Measurements from ENCODE around the gene TYW5.
A peak's percentile ranks its signal among the peaks of the same experiment; 100 is the strongest.

The TYW5 gene

DNA sequence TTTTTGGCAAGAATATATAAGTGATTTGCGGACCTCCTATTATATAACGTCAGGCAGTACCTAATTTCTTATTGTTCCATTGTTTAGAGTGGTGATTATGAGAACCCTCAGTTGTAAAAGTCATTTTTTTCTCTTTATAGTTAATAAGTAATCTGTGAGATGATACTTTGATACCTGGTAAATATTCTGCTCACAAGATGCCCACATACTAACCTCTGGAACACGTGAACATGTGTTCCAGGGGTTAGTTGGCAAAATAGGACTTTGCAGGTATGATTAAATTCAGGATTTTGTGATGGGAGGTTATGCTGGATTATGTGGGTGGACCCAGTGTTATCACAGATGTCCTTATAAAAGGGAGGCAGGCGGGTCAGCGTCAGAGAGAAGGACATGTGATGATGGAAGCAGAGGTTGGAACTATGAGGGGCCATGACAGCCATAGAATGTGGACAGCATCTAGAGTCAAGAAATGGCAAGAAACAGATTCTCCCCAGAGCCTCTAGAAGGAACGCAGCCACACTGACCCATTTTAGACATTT is 16.9 kb upstream of the TYW5 start:
- Histone ChIP-seq H3K4me1 (ENCODE audit: control insufficient read depth, insufficient read depth, low read length) (peaks cover 20% of the 10 kb centered on the region), H3K4me3 (ENCODE audit: low read length) (no peak overlapping the region), H3K9me3 (ENCODE audit: control insufficient read depth, low read length) (no peaks in the 10 kb centered on the region), H3K27me3 (replicated peaks; ENCODE audit: control insufficient read depth, insufficient read depth, low read length) (no peaks in the 10 kb centered on the region), H3K9ac (ENCODE audit: low read length) (no peak overlapping the region), H3K36me3 (ENCODE audit: control insufficient read depth, insufficient read depth, low read length, severe bottlenecking) (peaks cover 22% of the 10 kb centered on the region)
- no peak for DNase-seq (ENCODE audit: low read depth)

DNA sequence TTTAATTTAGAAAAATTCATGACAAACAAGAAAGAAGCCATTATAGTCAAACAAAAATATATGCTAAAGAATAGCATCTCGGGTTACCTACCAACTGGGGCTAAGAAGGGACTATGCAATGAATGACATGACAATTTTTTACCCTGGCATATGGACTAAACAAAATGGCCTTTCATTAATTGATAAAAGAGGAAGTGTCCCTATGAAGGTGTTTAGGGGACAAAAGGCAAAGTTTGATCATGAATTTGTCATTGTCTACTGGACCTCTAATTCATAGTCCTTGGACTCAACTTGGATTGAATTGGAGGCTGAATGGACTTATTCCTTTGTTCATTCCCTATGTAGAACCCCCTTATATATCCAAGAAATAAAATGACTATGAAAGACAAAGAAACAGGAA is 12.8 kb upstream of the TYW5 start:
- no peak for DNase-seq (ENCODE audit: low read depth)
- Histone ChIP-seq H3K36me3 (ENCODE audit: control insufficient read depth, insufficient read depth, low read length, severe bottlenecking) (peaks cover 48% of the 10 kb centered on the region), H3K27me3 (replicated peaks; ENCODE audit: control insufficient read depth, insufficient read depth, low read length) (no peaks in the 10 kb centered on the region), H3K4me1 (ENCODE audit: control insufficient read depth, insufficient read depth, low read length) (peaks cover 10% of the 10 kb centered on the region), H3K9ac (ENCODE audit: low read length) (no peak overlapping the region), H3K4me3 (ENCODE audit: low read length) (no peak overlapping the region), H3K9me3 (ENCODE audit: control insufficient read depth, low read length) (no peaks in the 10 kb centered on the region)

DNA sequence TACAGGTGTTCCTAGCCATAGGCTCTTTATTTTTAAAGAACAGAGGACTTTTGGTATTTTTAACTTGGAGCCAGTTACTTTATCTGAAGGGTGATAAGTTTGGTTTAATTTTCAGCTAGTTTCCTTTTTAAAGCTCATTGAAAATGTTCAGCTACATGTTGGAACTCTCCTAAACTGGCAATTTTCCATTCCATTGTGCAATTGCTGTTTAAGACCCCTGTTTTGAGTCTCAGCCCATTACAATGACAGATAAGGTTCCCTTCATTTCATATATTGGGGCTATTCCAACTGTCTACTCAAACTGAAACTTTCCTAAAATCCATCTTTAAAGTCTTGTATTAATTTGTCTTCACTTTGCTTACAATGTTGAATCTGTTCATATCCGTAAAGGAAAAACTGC is 11.7 kb upstream of the TYW5 start:
- no peak for DNase-seq (ENCODE audit: low read depth)
- Histone ChIP-seq H3K4me1 (ENCODE audit: control insufficient read depth, insufficient read depth, low read length) (peaks cover 10% of the 10 kb centered on the region), H3K4me3 (ENCODE audit: low read length) (no peak overlapping the region), H3K36me3 (ENCODE audit: control insufficient read depth, insufficient read depth, low read length, severe bottlenecking) (peaks cover 58% of the 10 kb centered on the region), H3K9ac (ENCODE audit: low read length) (no peak overlapping the region), H3K9me3 (ENCODE audit: control insufficient read depth, low read length) (no peaks in the 10 kb centered on the region), H3K27me3 (replicated peaks; ENCODE audit: control insufficient read depth, insufficient read depth, low read length) (no peaks in the 10 kb centered on the region)

DNA sequence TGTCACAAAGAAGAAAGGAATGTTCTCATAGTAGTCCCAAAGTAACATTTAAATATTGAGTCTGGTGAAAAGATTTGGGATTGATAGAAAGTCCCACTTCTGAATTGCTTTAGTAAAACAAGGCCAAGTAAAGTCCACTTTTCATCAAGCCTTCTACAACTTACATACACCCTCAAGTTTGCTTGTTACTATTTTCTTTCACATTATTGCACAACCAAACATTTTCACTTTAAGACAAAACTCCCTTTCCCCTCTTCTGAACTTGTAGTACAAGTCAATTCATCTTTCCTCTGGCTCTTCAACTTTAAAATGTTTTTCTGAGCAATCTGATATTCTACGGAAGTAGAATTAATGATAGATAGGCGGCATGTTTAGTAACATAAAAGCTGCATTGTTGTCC is 11.1 kb upstream of the TYW5 start:
- Histone ChIP-seq H3K27me3 (replicated peaks; ENCODE audit: control insufficient read depth, insufficient read depth, low read length) (no peaks in the 10 kb centered on the region), H3K36me3 (ENCODE audit: control insufficient read depth, insufficient read depth, low read length, severe bottlenecking) (peaks cover 64% of the 10 kb centered on the region), H3K4me1 (ENCODE audit: control insufficient read depth, insufficient read depth, low read length) (peaks cover 10% of the 10 kb centered on the region), H3K9ac (ENCODE audit: low read length) (no peak overlapping the region), H3K4me3 (ENCODE audit: low read length) (no peak overlapping the region), H3K9me3 (ENCODE audit: control insufficient read depth, low read length) (no peaks in the 10 kb centered on the region)
- DNase-seq (ENCODE audit: low read depth): no peak

DNA sequence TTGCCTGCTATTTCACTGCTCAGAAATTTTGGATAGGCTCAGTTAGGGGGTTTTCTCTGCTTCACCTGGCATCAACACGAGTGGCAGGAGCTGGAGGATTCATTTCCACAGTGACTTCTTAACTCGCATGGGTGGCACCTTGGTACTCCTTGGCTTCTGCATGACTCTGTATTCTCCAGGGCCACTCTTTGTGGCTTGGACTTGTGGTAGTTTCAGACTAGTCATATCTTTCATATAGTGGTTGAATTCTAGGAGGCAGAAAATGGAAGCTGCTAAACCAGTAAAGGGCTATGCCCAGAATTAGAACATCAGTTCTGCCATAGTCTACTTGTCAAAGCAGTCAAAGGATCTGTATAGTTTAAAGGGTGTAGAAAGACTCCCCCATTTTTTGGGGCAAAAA is 6.9 kb upstream of the TYW5 start:
- peaks cover 67% of the 10 kb centered on the region for H3K36me3 ChIP-seq (ENCODE audit: control insufficient read depth, insufficient read depth, low read length, severe bottlenecking)

DNA sequence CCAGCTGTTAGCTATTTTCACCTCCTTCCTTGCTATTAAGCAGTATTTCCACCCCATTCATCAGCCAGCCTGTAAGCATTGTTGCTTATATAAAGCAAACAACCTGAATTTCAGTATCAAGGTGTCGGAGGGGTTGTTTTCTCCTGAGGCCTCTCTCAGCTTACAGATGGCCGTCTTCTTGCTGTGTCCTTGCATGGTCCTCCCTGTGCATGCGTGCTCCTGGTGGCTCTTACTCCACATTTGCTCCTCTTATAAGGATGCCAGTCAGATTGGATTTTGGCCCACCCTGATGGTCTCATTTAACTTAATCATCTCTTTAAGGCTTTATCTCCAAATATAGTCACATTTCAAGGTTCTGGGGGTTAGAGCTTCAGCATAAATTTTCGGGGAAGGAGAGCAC is 2.7 kb upstream of the TYW5 start:
- DNase-seq (ENCODE audit: low read depth): no peak
- Histone ChIP-seq H3K27me3 (replicated peaks; ENCODE audit: control insufficient read depth, insufficient read depth, low read length) (no peaks in the 10 kb centered on the region), H3K36me3 (ENCODE audit: control insufficient read depth, insufficient read depth, low read length, severe bottlenecking) (peaks cover 40% of the 10 kb centered on the region), H3K4me1 (ENCODE audit: control insufficient read depth, insufficient read depth, low read length) (peaks cover 21% of the 10 kb centered on the region), H3K9ac (ENCODE audit: low read length) (no peak overlapping the region), H3K9me3 (ENCODE audit: control insufficient read depth, low read length) (no peaks in the 10 kb centered on the region), H3K4me3 (ENCODE audit: low read length) (no peak overlapping the region)

More for the DNA sequence above, 6.9 kb upstream of the TYW5 start:
- no peak overlapping the region for H3K9ac ChIP-seq (ENCODE audit: low read length)
- no peak overlapping the region for H3K4me3 ChIP-seq (ENCODE audit: low read length)
- no peaks in the 10 kb centered on the region for H3K9me3 ChIP-seq (ENCODE audit: control insufficient read depth, low read length)
- no peak for DNase-seq (ENCODE audit: low read depth)
- no peaks in the 10 kb centered on the region for H3K27me3 ChIP-seq (replicated peaks; ENCODE audit: control insufficient read depth, insufficient read depth, low read length)
- H3K4me1 ChIP-seq (ENCODE audit: control insufficient read depth, insufficient read depth, low read length): peaks cover 10% of the 10 kb centered on the region

DNA sequence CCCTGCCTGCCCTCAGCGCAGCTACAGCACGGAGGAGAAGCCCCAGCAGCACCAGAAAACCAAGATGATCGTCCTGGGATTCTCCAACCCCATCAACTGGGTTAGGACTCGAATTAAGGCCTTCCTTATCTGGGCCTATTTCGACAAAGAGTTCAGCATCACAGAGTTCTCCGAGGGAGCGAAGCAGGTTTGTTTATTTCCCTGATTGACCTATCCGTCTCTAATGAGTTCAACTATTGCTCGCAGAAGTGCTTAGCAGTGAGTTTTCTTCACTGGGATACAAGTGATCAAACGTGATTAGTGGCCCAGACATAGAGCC is 730 bp upstream of the TYW5 start:
- DNase-seq (ENCODE audit: low read depth): peak; percentile 20
- H3K36me3 ChIP-seq (ENCODE audit: control insufficient read depth, insufficient read depth, low read length, severe bottlenecking): peaks cover 22% of the 10 kb centered on the region
- peaks cover 21% of the 10 kb centered on the region for H3K4me1 ChIP-seq (ENCODE audit: control insufficient read depth, insufficient read depth, low read length)
- no peaks in the 10 kb centered on the region for H3K9me3 ChIP-seq (ENCODE audit: control insufficient read depth, low read length)
- peak overlapping the region; percentile 97 for H3K9ac ChIP-seq (ENCODE audit: low read length)
- H3K4me3 ChIP-seq (ENCODE audit: low read length): peak overlapping the region; percentile 99
- H3K27me3 ChIP-seq (replicated peaks; ENCODE audit: control insufficient read depth, insufficient read depth, low read length): no peaks in the 10 kb centered on the region

DNA sequence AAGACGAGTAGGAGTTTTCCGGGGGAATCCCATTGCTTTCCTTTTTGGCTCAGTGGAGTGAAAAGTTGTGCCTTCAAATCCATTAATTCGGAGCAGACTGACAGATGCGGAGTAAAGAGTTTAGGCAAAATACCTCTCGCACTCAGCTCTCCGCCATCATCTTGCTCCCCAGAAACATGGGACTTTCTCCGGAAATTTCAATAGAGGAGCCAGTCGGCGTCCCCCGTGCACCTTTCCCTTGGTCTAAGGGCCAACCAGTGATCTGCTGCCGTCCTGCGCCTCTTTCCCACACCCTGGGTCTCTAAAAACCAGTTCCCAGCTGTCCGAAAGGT is 318 bp downstream of the TYW5 start:
- peaks cover 21% of the 10 kb centered on the region for H3K4me1 ChIP-seq (ENCODE audit: control insufficient read depth, insufficient read depth, low read length)
- peak; percentile 55 for DNase-seq (ENCODE audit: low read depth)
- H3K9me3 ChIP-seq (ENCODE audit: control insufficient read depth, low read length): no peaks in the 10 kb centered on the region
- peak overlapping the region; percentile 99 for H3K4me3 ChIP-seq (ENCODE audit: low read length)
- peaks cover 19% of the 10 kb centered on the region for H3K36me3 ChIP-seq (ENCODE audit: control insufficient read depth, insufficient read depth, low read length, severe bottlenecking)
- peak overlapping the region; percentile 97 for H3K9ac ChIP-seq (ENCODE audit: low read length)
- H3K27me3 ChIP-seq (replicated peaks; ENCODE audit: control insufficient read depth, insufficient read depth, low read length): no peaks in the 10 kb centered on the region

DNA sequence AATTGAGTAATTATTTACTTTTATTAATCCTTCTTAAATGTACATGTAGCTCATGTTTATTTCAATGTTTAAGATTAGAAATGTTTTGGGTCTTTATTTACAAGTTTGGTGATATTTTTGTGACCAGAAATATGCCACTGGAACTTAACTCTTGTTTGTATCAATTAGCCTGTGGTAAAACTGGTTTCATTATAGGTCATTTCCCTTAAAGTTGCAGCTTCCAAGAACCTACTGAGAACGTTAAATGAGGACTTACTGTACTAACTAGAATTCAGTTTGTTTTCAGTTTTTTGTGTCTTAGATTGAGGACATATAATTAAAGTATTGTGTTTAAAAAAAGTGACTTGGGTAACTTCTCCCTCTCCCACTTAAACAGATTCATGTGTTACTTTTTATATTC is 4.3 kb downstream of the TYW5 start:
- Histone ChIP-seq H3K4me3 (ENCODE audit: low read length) (no peak overlapping the region), H3K9me3 (ENCODE audit: control insufficient read depth, low read length) (no peaks in the 10 kb centered on the region), H3K27me3 (replicated peaks; ENCODE audit: control insufficient read depth, insufficient read depth, low read length) (no peaks in the 10 kb centered on the region), H3K9ac (ENCODE audit: low read length) (no peak overlapping the region), H3K4me1 (ENCODE audit: control insufficient read depth, insufficient read depth, low read length) (peaks cover 26% of the 10 kb centered on the region), H3K36me3 (ENCODE audit: control insufficient read depth, insufficient read depth, low read length, severe bottlenecking) (peaks cover 31% of the 10 kb centered on the region)
- DNase-seq (ENCODE audit: low read depth): no peak

DNA sequence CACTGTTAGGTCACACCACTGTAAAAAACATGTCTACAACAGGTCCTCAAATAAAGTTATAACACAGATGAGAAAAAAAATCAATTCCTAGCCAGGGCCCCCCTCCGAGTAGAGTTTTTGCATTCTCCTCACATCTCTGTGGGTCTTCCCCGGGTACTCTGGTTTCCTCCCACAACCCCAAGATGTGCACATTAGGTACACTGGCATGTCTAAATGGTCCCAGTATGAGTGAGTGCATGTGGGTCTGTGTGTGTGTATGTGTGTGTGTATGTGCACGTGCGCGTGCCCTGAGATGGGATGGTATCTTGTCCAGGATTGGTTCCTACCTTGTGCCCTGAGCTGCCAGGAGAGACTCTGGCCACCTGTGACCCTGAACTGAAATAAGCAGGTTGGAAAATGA is 4.9 kb downstream of the TYW5 start:
- H3K9ac ChIP-seq (ENCODE audit: low read length): no peak overlapping the region
- no peak for DNase-seq (ENCODE audit: low read depth)
- no peaks in the 10 kb centered on the region for H3K9me3 ChIP-seq (ENCODE audit: control insufficient read depth, low read length)
- H3K4me3 ChIP-seq (ENCODE audit: low read length): no peak overlapping the region
- H3K4me1 ChIP-seq (ENCODE audit: control insufficient read depth, insufficient read depth, low read length): peaks cover 29% of the 10 kb centered on the region
- H3K27me3 ChIP-seq (replicated peaks; ENCODE audit: control insufficient read depth, insufficient read depth, low read length): no peaks in the 10 kb centered on the region
- H3K36me3 ChIP-seq (ENCODE audit: control insufficient read depth, insufficient read depth, low read length, severe bottlenecking): peaks cover 37% of the 10 kb centered on the region

DNA sequence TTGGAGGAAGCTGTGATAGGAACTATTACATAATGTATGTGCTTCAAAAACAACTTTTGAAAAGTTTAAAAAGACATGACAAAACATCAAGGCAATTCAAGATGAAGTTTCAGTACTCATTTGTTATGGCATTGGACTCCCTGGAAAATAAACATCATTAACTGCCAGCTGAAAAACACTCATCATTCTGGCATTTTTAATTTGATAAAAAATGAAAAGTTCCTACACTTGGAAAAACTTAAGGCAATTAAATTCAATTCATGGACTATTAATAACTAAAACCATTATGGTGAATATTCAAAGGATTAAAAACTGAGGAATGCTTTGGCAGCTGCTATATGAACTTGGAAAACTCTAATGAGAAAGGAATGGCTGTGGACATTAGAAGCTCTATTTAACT is 8.5 kb downstream of the TYW5 start:
- Histone ChIP-seq H3K27me3 (replicated peaks; ENCODE audit: control insufficient read depth, insufficient read depth, low read length) (no peaks in the 10 kb centered on the region), H3K4me3 (ENCODE audit: low read length) (no peak overlapping the region), H3K4me1 (ENCODE audit: control insufficient read depth, insufficient read depth, low read length) (peaks cover 19% of the 10 kb centered on the region), H3K9me3 (ENCODE audit: control insufficient read depth, low read length) (no peaks in the 10 kb centered on the region), H3K9ac (ENCODE audit: low read length) (peak overlapping the region; percentile 31), H3K36me3 (ENCODE audit: control insufficient read depth, insufficient read depth, low read length, severe bottlenecking) (peaks cover 61% of the 10 kb centered on the region)
- DNase-seq (ENCODE audit: low read depth): peak; percentile 40

DNA sequence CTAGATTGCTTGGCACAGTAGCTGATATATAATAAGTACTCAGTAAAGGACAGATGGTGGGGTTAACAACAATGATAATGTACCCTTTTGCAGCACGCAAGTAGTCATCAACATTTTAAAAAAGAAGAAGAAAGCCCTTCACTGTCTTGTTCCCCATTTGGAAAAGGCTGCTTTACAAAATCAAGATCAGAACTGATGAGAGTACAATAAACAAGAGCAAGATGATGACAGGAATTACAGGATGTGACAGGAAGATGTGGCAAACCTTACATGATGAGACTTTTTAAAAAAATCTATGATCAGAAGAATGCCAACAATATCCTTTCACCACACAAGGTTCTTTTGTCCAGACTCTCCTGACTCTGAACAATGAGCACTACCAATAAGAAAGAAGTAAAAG is 9.1 kb downstream of the TYW5 start:
- Histone ChIP-seq H3K4me1 (ENCODE audit: control insufficient read depth, insufficient read depth, low read length) (peaks cover 19% of the 10 kb centered on the region), H3K27me3 (replicated peaks; ENCODE audit: control insufficient read depth, insufficient read depth, low read length) (no peaks in the 10 kb centered on the region), H3K9ac (ENCODE audit: low read length) (no peak overlapping the region), H3K9me3 (ENCODE audit: control insufficient read depth, low read length) (no peaks in the 10 kb centered on the region), H3K36me3 (ENCODE audit: control insufficient read depth, insufficient read depth, low read length, severe bottlenecking) (peaks cover 61% of the 10 kb centered on the region), H3K4me3 (ENCODE audit: low read length) (no peak overlapping the region)
- no peak for DNase-seq (ENCODE audit: low read depth)
